ENCODE data around the gene ZBTB9. TPM values are rescaled to one million over a fixed set of nuclear protein-coding genes. Genes with fewer than 3 reads are reported as not detected.

The ZBTB9 gene
- total RNA-seq, 1 experiment from 2014 or later: 11.4 TPM

- ChIA-PET CTCF (interaction anchor here (0.5 to 1.1 kb wide), 13 partner anchors 13 to 176 kb away, joined by 3 to 7 read pairs (median 3); partner anchors contain the start of genes BAK1 and ZBTB9), POLR2A (interaction anchor here (0.6 to 1.2 kb wide), 2 partner anchors 29 to 36 kb away, joined by 3 read pairs; partner anchors contain the start of gene ZBTB9)
- Mint-ChIP-seq H3K36me3 (ENCODE audit: insufficient read depth, unreplicated experiment) (peaks cover 6% of the 10 kb centered on the region), H3K27me3 (ENCODE audit: insufficient read depth, unreplicated experiment) (no peaks in the 10 kb centered on the region), H3K9me3 (ENCODE audit: unreplicated experiment) (no peaks in the 10 kb centered on the region), H3K27ac (ENCODE audit: unreplicated experiment) (no peak overlapping the region), H3K4me3 (ENCODE audit: unreplicated experiment) (no peak overlapping the region), H3K4me1 (ENCODE audit: low read depth, unreplicated experiment) (peaks cover 17% of the 10 kb centered on the region)
- TF ChIP-seq CTCF (IDR thresholded peaks at IDR 0.05; ENCODE audit: insufficient read depth in 1 of 2, low read depth in 1 of 2, low read length in 1 of 2, severe bottlenecking in 1 of 2, unreplicated experiment in 1 of 2): peak in 1 of 2 experiments; percentile 26
- BruUV-seq (replicated peaks): no TSS peak
- intact Hi-C loops (cut with micrococcal nuclease; ENCODE audit: unreplicated experiment): loop anchor here (1.0 kb wide), 1 partner anchor 81 kb away; no protein-coding TSS in a partner anchor
- no peaks in the 10 kb centered on the region for H3K36me3 ChIP-seq (ENCODE audit: control insufficient read depth, insufficient read depth, low read length)
- H3K4me3 ChIP-seq (ENCODE audit: low read depth, low read length): no peak overlapping the region
- no peaks in the 10 kb centered on the region for H3K9me3 ChIP-seq
- peak; percentile 48 to 53 for DNase-seq
- peaks cover 8% of the 10 kb centered on the region for H3K4me1 ChIP-seq
- no peaks in the 10 kb centered on the region for H3K27me3 ChIP-seq (replicated peaks; ENCODE audit: control insufficient read depth, insufficient read depth, low read length)
Observed at GRCh38 chr6:33490198-33490597, 35.8 kb downstream of the ZBTB9 start.

- no peaks in the 10 kb centered on the region for H3K9me3 Mint-ChIP-seq (ENCODE audit: unreplicated experiment)
Observed at GRCh38 chr6:33490621-33491020, 36.2 kb downstream of the ZBTB9 start.

GRCh38 chr6:33492093-33492492, 37.7 kb downstream of the ZBTB9 start:
- no TSS peak for BruUV-seq (replicated peaks)
- H3K27me3 Mint-ChIP-seq (ENCODE audit: insufficient read depth, unreplicated experiment): no peaks in the 10 kb centered on the region
- H3K4me1 ChIP-seq: peaks cover 8% of the 10 kb centered on the region
- H3K36me3 Mint-ChIP-seq (ENCODE audit: insufficient read depth, unreplicated experiment): no peaks in the 10 kb centered on the region
- no peak overlapping the region for H3K4me3 ChIP-seq (ENCODE audit: low read depth, low read length)
- intact Hi-C loops (cut with micrococcal nuclease; ENCODE audit: unreplicated experiment): no loop called here
- H3K27me3 ChIP-seq (replicated peaks; ENCODE audit: control insufficient read depth, insufficient read depth, low read length): no peaks in the 10 kb centered on the region
- peaks cover 17% of the 10 kb centered on the region for H3K4me1 Mint-ChIP-seq (ENCODE audit: low read depth, unreplicated experiment)
- no peaks in the 10 kb centered on the region for H3K9me3 ChIP-seq
- no peak overlapping the region for H3K27ac Mint-ChIP-seq (ENCODE audit: unreplicated experiment)
- H3K9me3 Mint-ChIP-seq (ENCODE audit: unreplicated experiment): no peaks in the 10 kb centered on the region
- H3K36me3 ChIP-seq (ENCODE audit: control insufficient read depth, insufficient read depth, low read length): no peaks in the 10 kb centered on the region
- no peak for DNase-seq
- ChIA-PET POLR2A (no interaction called here), CTCF (no interaction called here)
- TF ChIP-seq CTCF (IDR thresholded peaks at IDR 0.05; ENCODE audit: insufficient read depth in 1 of 2, low read depth in 1 of 2, low read length in 1 of 2, severe bottlenecking in 1 of 2, unreplicated experiment in 1 of 2): no peak
- no peak overlapping the region for H3K4me3 Mint-ChIP-seq (ENCODE audit: unreplicated experiment)

More at GRCh38 chr6:33490621-33491020, 36.2 kb downstream of the ZBTB9 start:
- Mint-ChIP-seq H3K27ac (ENCODE audit: unreplicated experiment) (no peak overlapping the region), H3K4me1 (ENCODE audit: low read depth, unreplicated experiment) (peaks cover 17% of the 10 kb centered on the region), H3K4me3 (ENCODE audit: unreplicated experiment) (no peak overlapping the region), H3K27me3 (ENCODE audit: insufficient read depth, unreplicated experiment) (no peaks in the 10 kb centered on the region), H3K36me3 (ENCODE audit: insufficient read depth, unreplicated experiment) (peaks cover 6% of the 10 kb centered on the region)
- Histone ChIP-seq H3K4me1 (peaks cover 8% of the 10 kb centered on the region), H3K36me3 (ENCODE audit: control insufficient read depth, insufficient read depth, low read length) (no peaks in the 10 kb centered on the region), H3K27me3 (replicated peaks; ENCODE audit: control insufficient read depth, insufficient read depth, low read length) (no peaks in the 10 kb centered on the region), H3K4me3 (ENCODE audit: low read depth, low read length) (no peak overlapping the region), H3K9me3 (no peaks in the 10 kb centered on the region)
- TF ChIP-seq CTCF (IDR thresholded peaks at IDR 0.05; ENCODE audit: insufficient read depth in 1 of 2, low read depth in 1 of 2, low read length in 1 of 2, severe bottlenecking in 1 of 2, unreplicated experiment in 1 of 2): no peak
- no peak for DNase-seq
- ChIA-PET POLR2A (interaction anchor here (0.6 to 1.2 kb wide), 2 partner anchors 29 to 37 kb away, joined by 3 read pairs; partner anchors contain the start of gene ZBTB9), CTCF (interaction anchor here (0.5 to 1.1 kb wide), 12 partner anchors 14 to 152 kb away, joined by 3 to 7 read pairs (median 3); partner anchors contain the start of genes BAK1 and ZBTB9)
- intact Hi-C loops (cut with micrococcal nuclease; ENCODE audit: unreplicated experiment): loop anchor here (1.0 kb wide), 1 partner anchor 81 kb away; no protein-coding TSS in a partner anchor
- BruUV-seq (replicated peaks): no TSS peak

Data from Caco-2 (cell line).